OCI-LY7 (cell line): ENCODE data around the gene XDH.

Source experiments
- CTCF ChIP-seq: fragments of 200-600 bp; sonication (generic); conservative IDR thresholded peaks from 2 replicates; pipeline ENCODE4 v1.5.1; 2014; ENCODE audit warnings: mild to moderate bottlenecking, antibody characterized with exemption, low read length, moderate library complexity, mixed read lengths
- EZH2phosphoT487 ChIP-seq: fragments of 200-600 bp; sonication (generic); IDR thresholded peaks from 2 replicates; pipeline ENCODE4 v1.6.1; 2018; ENCODE audit warnings: low read depth, borderline replicate concordance, mild to moderate bottlenecking, mixed run types, antibody characterized with exemption, low read length, moderate library complexity, mixed read lengths

DNA sequence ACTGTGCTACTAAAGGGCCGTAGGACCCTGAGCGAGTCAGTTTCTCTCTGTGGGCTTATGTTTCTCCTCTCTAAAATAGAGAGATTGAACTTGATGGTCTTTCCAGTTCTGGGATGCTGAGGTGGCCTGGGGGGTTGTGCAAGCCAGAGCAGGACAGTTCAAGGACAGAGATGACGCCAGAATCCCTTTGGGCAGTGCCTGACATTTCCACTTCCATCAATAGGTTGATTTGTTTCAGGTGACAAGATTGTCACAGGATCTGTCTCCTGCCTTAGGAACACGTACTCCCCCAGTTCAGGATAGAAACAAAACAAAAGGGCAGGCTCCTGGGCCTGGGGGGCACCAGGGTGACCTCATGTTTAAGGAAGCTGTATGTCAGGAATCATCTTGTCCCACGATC is 82.0 kb downstream of the XDH start:
- no peak for TF ChIP-seq CTCF
- no peak for TF ChIP-seq EZH2phosphoT487
